ENCODE results near the gene GNPTAB. TPM values are rescaled to one million over a fixed set of nuclear protein-coding genes. Genes with fewer than 3 reads are reported as not detected.
"Not testable (repeated sequence)": the region's sequence is repeated elsewhere in the genome, so short reads cannot be mapped to it uniquely, and the experiment has no call there.

Gene GNPTAB
- total RNA-seq, 2 experiments from 2014 or later: 57.4 to 68.7 TPM

DNA sequence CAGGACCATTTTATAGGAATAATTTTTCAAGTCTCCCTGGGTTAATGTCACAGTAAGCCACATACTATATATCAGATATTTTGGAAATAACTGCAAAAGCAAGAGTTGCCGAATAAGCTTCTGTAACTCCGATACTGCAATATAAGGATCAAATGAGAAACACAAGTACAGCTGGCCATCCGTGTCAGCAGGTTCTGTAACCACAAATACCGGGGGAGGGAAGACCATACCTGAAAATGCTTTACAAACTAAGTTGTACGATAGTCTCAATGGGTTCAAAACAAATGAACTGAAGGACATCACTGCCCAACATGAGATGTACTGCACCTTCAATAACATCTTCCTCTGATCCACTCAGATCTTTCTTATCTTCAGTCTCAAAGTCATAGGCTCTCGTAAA, 93.3 kb downstream of the GNPTAB start:
- DNase-seq: no peak
- Mint-ChIP-seq H3K9me3 (no peaks in the 10 kb centered on the region), H3K4me3 (no peak overlapping the region), H3K4me1 (no peaks in the 10 kb centered on the region), H3K36me3 (ENCODE audit: low read depth) (peaks cover 5% of the 10 kb centered on the region), H3K27ac (no peak overlapping the region), H3K27me3 (no peaks in the 10 kb centered on the region)
- ChIA-PET POLR2A (no interaction called here), CTCF (interaction anchor here (0.6 kb wide), 1 partner anchor 35 kb away, joined by 3 read pairs; no protein-coding TSS in a partner anchor)

DNA sequence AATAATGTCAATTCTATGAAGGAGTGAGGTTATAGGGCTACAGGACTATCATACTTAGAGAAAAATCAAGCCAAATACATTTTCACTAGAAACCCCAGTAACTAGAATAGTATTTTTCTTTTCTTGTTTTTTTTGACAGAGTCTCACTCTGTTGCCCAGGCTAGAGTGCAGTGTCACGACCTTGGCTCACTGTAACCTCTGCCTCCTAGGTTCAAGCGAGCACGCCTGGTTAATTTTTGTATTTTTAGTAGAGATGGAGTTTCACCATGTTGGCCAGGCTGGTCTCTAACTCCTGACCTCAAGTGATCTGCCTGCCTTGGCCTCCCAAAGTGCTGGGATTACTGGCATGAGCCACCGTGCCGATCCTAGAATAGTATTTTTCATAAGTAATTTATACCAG, 96.3 kb downstream of the GNPTAB start:
- H3K36me3 Mint-ChIP-seq (ENCODE audit: low read depth); H3K27ac Mint-ChIP-seq; CTCF ChIA-PET; H3K9me3 Mint-ChIP-seq; POLR2A ChIA-PET; DNase-seq; H3K27me3 Mint-ChIP-seq; H3K4me1 Mint-ChIP-seq; H3K4me3 Mint-ChIP-seq: not testable (repeated sequence)

DNA sequence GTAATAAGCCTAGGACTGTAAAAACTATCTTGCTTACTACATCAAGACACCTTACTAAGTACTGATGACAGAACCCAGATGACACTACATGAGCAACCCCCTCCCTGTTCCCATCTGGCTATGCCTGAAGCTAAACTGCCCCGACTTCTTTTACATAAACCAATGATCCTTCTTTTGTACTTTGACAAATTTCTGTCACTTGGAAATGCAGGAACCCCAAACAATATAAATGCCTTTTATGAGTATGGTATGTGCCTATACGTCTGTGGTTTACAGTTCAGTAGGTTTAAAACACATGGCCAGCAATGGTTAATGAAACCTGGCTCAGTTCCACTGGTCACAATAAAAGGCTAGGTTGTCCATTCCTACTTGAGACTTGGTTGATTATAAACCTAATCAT, 97.6 kb downstream of the GNPTAB start:
- H3K4me3 Mint-ChIP-seq: no peak overlapping the region
- H3K27me3 Mint-ChIP-seq: no peaks in the 10 kb centered on the region
- no peaks in the 10 kb centered on the region for H3K4me1 Mint-ChIP-seq
- no peak overlapping the region for H3K27ac Mint-ChIP-seq
- ChIA-PET POLR2A (no interaction called here), CTCF (interaction anchor here (0.6 to 1.1 kb wide), 2 partner anchors 27 to 150 kb away, joined by 3 read pairs; no protein-coding TSS in a partner anchor)
- H3K9me3 Mint-ChIP-seq: no peaks in the 10 kb centered on the region
- H3K36me3 Mint-ChIP-seq (ENCODE audit: low read depth): peaks cover 9% of the 10 kb centered on the region
- DNase-seq: no peak

DNA sequence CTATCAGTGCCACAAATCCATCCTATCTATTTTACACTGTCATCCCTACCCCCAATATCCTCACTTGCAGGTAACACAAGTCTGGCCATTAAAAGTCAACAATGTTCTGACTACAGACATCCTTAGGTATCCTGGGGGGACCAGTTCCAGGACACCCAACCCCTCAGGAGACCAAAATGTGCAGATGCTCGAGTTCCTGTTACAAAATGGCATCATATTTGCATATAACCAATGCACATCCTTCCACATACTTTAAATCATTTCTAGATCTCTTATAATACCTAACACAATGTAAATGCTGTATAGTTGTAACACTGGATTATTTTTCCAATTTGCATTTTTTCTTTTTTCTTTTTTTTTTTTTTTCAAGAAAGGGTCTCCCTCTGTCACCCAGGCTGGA, 98.4 kb downstream of the GNPTAB start:
- Mint-ChIP-seq H3K27me3 (no peaks in the 10 kb centered on the region), H3K9me3 (no peaks in the 10 kb centered on the region), H3K4me1 (no peaks in the 10 kb centered on the region), H3K36me3 (ENCODE audit: low read depth) (peaks cover 9% of the 10 kb centered on the region), H3K27ac (no peak overlapping the region), H3K4me3 (no peak overlapping the region)
- ChIA-PET CTCF (no interaction called here), POLR2A (no interaction called here)
- no peak for DNase-seq

DNA sequence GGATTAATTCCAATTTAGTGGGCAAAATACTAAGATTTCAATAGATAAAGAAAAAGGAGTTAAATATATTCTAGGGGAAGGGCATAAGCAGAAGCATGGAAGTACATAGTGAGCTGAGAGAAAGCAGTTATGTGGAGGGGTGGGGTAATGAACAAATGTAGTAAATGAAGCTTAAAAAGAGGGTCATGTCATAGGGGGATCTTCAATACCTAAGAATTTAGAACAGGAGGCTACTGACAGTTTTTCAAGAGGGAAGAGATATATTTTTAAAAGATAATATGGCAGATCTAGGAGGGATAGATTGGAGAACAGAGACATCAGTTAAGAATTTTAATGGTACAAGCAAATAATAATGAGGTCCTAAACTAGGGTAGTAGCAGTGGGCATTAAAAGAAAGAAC, 100.9 kb downstream of the GNPTAB start:
- Mint-ChIP-seq H3K9me3 (no peaks in the 10 kb centered on the region), H3K4me3 (no peak overlapping the region), H3K27me3 (no peaks in the 10 kb centered on the region), H3K36me3 (ENCODE audit: low read depth) (peaks cover 15% of the 10 kb centered on the region), H3K27ac (no peak overlapping the region), H3K4me1 (peaks cover 5% of the 10 kb centered on the region)
- DNase-seq: no peak
- CTCF ChIA-PET: no interaction called here
- POLR2A ChIA-PET: no interaction called here

DNA sequence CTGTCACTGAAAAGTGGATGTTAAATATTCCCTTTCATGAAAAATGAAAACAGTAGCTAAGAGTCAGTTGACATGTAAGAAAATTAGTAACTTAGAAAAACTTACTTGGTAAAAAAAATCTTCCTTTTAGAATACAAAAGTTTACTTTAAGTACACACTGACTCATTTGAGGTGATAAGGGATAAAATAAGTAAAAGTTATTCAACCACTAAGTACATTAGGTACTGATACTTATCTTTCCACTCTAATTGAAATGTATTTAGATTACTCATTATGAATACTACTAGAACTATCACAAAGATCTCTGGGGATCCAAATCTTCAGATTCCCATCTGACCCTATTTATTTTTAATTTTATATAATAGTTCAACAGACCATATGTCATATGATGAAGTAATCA, 103.7 kb downstream of the GNPTAB start:
- ChIA-PET POLR2A (no interaction called here), CTCF (no interaction called here)
- no peak for DNase-seq
- Mint-ChIP-seq H3K27ac (no peak overlapping the region), H3K9me3 (no peaks in the 10 kb centered on the region), H3K27me3 (no peaks in the 10 kb centered on the region), H3K36me3 (ENCODE audit: low read depth) (peaks cover 11% of the 10 kb centered on the region), H3K4me1 (peaks cover 5% of the 10 kb centered on the region), H3K4me3 (no peak overlapping the region)

DNA sequence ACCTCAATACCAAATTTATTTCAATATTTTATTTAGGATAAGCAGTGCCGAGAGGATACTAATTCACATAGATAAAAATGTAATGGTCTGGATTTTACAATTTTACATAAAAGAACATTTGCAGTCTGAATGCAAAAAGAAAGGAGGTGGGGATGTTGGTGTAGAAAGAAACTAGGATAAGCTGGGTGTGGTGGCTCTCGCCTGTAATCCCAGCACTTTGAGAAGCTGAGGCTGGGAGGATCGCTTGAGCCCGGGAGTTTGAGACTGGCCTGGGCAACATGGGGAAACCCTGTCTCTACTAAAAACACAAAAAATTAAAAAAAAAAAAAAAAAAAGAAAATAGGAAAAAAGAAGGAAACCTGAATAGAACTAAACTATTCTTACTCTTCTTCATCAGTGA, 108.4 kb downstream of the GNPTAB start:
- Mint-ChIP-seq H3K27me3 (no peaks in the 10 kb centered on the region), H3K4me3 (no peak overlapping the region), H3K4me1 (peaks cover 5% of the 10 kb centered on the region), H3K36me3 (ENCODE audit: low read depth) (peaks cover 8% of the 10 kb centered on the region), H3K9me3 (no peaks in the 10 kb centered on the region), H3K27ac (no peak overlapping the region)
- POLR2A ChIA-PET: no interaction called here
- CTCF ChIA-PET: no interaction called here
- no peak for DNase-seq

DNA sequence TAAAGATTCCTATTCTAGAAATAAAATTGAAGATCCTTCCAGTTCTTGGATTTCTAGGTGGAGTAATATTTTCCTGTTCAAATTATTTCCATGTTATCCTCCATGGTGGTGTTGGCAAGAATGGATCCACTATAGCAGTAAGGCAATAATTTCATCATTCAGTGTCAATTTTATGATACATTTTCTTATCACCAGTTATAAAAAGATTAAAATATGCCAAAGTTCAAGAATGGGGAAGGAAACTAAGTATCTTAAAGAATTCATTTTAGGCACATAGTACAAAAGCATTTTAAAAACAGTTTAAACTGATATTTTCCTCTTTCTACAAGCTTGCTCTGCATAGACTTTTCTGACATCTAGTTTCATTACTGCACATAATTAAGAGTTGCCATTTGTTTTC, 110.6 kb downstream of the GNPTAB start:
- CTCF ChIA-PET: no interaction called here
- Mint-ChIP-seq H3K27ac (no peak overlapping the region), H3K27me3 (no peaks in the 10 kb centered on the region), H3K4me3 (no peak overlapping the region), H3K4me1 (no peaks in the 10 kb centered on the region), H3K36me3 (ENCODE audit: low read depth) (peaks cover 3% of the 10 kb centered on the region), H3K9me3 (no peaks in the 10 kb centered on the region)
- no peak for DNase-seq
- POLR2A ChIA-PET: interaction anchor here (0.6 kb wide), 1 partner anchor 104 kb away, joined by 3 read pairs; no protein-coding TSS in a partner anchor

DNA sequence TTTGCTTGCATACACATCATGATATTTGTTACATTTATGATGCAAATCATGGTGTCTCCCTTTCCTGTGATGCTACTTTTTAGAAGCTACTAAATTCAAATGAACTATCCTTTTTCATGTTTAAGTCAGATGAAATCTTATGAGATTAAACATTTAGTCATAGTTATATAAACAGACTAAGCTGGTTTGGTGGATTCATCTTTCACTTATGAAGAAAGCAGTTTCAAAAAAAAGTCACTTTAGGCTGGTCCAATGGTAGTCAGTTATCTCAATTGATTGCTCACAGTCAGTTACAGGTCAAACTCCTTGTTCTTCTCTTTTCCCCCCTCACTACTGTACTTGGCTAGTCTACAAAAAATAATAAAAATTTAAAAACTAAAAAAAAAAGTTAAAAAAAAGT, 111.2 kb downstream of the GNPTAB start:
- Mint-ChIP-seq H3K9me3 (no peaks in the 10 kb centered on the region), H3K4me1 (no peaks in the 10 kb centered on the region), H3K4me3 (no peak overlapping the region), H3K27ac (no peak overlapping the region), H3K27me3 (no peaks in the 10 kb centered on the region), H3K36me3 (ENCODE audit: low read depth) (peaks cover 2% of the 10 kb centered on the region)
- POLR2A ChIA-PET: interaction anchor here (0.6 kb wide), 1 partner anchor 104 kb away, joined by 3 read pairs; no protein-coding TSS in a partner anchor
- CTCF ChIA-PET: interaction anchor here (0.6 kb wide), 1 partner anchor 1502 kb away, joined by 6 read pairs; no protein-coding TSS in a partner anchor
- no peak for DNase-seq

DNA sequence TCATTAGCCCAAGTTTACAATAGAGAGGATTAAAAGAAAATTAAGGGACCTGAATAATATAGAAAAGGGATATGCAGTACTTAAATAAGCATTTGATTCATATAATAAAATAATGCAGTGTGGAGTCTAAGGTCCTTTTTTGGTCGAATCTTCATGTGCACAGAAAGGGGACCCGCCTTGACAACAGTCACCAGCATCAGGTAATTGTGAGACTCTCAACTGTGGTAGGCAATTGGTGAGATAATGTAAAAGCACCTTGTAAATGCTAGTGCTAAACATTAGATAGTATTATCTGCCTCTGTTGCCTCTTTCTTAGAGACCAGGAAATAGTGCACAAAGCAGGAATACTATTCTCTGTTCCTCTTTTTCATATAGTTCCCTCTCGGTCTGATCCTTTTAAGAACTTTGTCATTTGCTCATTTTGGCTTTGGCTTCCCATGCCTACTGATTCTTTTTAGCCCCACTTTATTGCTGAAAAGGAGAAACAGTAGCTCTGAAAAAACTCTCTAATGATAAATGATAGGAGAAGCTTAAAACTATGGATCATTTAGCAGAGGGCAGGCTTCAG, 115.8 kb downstream of the GNPTAB start:
- DNase-seq: no peak
- Mint-ChIP-seq H3K4me1 (peaks cover 4% of the 10 kb centered on the region), H3K36me3 (ENCODE audit: low read depth) (peaks cover 2% of the 10 kb centered on the region), H3K4me3 (no peak overlapping the region), H3K9me3 (no peaks in the 10 kb centered on the region), H3K27me3 (no peaks in the 10 kb centered on the region), H3K27ac (no peak overlapping the region)
- ChIA-PET CTCF (interaction anchor here (0.9 kb wide), 1 partner anchor 9 kb away, joined by 4 read pairs; no protein-coding TSS in a partner anchor), POLR2A (no interaction called here)

DNA sequence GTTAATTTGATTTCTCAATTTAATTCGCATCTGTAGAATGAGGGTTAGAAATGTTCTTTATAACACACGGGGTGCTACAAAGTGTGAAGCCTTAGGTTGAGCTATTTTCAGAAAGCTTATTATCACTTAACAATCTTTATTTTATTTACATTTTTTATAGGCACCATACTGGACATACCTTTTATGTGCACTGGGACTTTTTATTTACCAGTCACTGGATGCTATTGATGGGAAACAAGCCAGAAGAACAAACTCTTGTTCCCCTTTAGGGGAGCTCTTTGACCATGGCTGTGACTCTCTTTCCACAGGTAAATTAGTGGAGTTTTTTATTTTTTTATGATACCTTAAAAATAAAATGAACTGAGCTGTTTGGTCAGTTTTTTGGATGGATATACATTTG, 116.8 kb downstream of the GNPTAB start:
- Mint-ChIP-seq H3K4me1 (peaks cover 11% of the 10 kb centered on the region), H3K9me3 (no peaks in the 10 kb centered on the region), H3K27me3 (no peaks in the 10 kb centered on the region), H3K36me3 (ENCODE audit: low read depth) (peaks cover 2% of the 10 kb centered on the region), H3K4me3 (no peak overlapping the region), H3K27ac (no peak overlapping the region)
- CTCF ChIA-PET: no interaction called here
- POLR2A ChIA-PET: no interaction called here
- no peak for DNase-seq

DNA sequence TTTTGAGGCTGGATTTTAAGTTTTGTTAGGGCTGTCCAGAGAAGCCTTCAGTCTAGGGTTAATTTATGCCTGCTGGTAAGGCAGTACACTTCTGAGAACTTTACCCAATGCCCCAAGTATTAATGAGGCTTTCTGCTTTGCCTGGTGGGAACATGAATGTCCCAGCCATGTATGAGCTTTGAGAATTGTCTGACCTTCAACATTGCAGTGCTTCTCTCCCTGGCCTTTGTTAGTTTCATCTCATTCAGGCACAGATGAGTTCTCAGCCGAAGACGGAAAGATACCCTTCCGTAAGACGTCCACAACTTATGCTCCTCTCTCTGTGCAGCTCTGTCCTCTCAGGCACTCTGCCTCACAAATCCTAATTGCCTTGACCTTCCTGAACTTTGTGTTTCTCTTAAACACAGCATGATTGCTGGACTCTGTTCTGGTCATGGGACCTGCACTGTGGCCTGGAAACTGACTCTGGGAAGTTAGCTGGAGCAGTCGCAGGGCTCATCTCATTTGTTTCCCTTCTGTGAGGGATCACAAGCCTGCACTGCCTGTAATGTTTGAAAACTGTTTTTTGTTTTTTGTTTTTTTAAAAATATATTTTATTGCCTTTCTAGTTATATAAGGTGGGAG, 117.6 kb downstream of the GNPTAB start:
- no peaks in the 10 kb centered on the region for H3K9me3 Mint-ChIP-seq
- POLR2A ChIA-PET: no interaction called here
- H3K36me3 Mint-ChIP-seq (ENCODE audit: low read depth): peaks cover 2% of the 10 kb centered on the region
- CTCF ChIA-PET: no interaction called here
- no peak overlapping the region for H3K27ac Mint-ChIP-seq
- no peak overlapping the region for H3K4me3 Mint-ChIP-seq
- H3K4me1 Mint-ChIP-seq: peaks cover 11% of the 10 kb centered on the region
- H3K27me3 Mint-ChIP-seq: no peaks in the 10 kb centered on the region
- no peak for DNase-seq

DNA sequence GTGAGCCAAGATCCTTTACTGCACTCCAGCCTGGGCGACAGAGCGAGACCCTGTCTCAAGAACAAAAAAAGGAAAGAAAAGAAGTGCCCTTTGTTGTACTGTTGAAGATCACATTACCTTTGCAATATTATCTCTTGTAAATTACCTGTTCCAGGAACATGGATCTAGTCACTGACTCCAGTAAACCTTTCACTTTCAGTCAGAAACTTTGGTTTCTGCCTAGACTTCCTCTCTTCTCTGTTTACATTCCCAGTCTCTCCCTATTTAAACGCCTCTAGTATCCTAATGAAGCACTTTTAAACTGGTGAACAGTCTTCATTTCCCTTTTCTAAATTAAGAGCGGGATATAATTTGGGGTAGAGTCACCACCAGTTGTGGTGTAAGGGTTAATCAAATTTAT, 120.5 kb downstream of the GNPTAB start:
- DNase-seq: no peak
- Mint-ChIP-seq H3K27me3 (no peaks in the 10 kb centered on the region), H3K4me1 (peaks cover 11% of the 10 kb centered on the region), H3K27ac (no peak overlapping the region), H3K4me3 (no peak overlapping the region), H3K36me3 (ENCODE audit: low read depth) (no peaks in the 10 kb centered on the region), H3K9me3 (no peaks in the 10 kb centered on the region)
- POLR2A ChIA-PET: no interaction called here
- CTCF ChIA-PET: no interaction called here

Measured in activated CD4-positive, alpha-beta T cell treated with anti-CD3 and anti-CD28 coated beads, Interleukin-2, amount 10 ng/mL, durations not matched to agents 7 days and 5 days (primary cell).